GM21367 (cell line): ENCODE data around the gene AADAC.
A peak's percentile ranks its signal among the peaks of the same experiment; 100 is the strongest.
"Not testable (repeated sequence)": the region's sequence is repeated elsewhere in the genome, so short reads cannot be mapped to it uniquely, and the experiment has no call there.

Experiments
- ATAC-seq: cut with Tn5 transposase; IDR thresholded peaks from one replicate; pipeline ENCODE4 v1.9.1; 2021; ENCODE audit not compliant: unreplicated experiment

Gene AADAC

GRCh38 chr3:151852074-151852811, 38.3 kb downstream of the AADAC start:
- ATAC-seq = no peak

GRCh38 chr3:151856118-151856517, 42.2 kb downstream of the AADAC start:
- no peak for ATAC-seq

DNA sequence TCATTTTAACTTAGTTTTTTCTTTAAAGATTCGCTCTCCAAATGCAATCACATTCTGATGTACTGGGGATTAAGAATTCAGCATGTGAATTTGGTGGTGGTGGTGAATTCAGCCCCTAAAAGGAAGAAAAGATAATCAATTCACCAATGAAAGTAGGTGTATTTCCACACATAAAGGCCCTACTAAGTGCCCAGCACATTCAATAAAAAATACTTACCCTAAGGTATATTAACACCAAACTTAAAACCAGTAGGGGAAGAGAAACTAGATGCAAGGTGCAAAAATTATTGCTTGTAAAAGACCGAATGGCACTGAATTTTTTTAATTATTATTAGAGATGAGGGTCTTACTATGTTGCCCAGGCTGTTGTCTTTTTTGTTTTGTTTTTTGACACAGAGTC, 42.7 kb downstream of the AADAC start:
- no peak for ATAC-seq

- ATAC-seq = no peak
These were observed 45.3 kb downstream of the AADAC start for GRCh38 chr3:151859233-151859673.

DNA sequence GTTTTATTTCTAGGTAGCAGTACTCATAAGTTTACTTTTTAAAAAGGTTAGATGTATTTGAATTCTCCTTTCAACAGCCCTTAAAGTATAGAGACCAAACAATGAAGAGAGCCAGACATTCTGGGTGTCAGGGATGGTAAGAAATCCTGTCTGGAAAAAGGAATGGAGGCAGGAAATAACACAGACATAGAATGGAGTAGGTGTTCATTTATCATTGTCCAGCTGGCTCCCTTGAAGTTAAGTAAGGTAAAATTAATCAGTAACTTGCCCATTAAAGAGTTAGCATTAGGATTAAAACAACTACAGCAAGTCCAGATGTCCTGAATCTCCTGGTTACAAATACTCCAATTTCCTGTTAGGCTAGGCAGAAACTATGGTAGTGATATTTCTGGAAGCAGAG, 46.0 kb downstream of the AADAC start:
- ATAC-seq = no peak

- ATAC-seq = no peak
These were observed 49.7 kb downstream of the AADAC start for GRCh38 chr3:151863611-151864010.

GRCh38 chr3:151864423-151865101, 50.6 kb downstream of the AADAC start:
- ATAC-seq = no peak

- no peak for ATAC-seq
These were observed 52.9 kb downstream of the AADAC start for GRCh38 chr3:151866711-151867410.

DNA sequence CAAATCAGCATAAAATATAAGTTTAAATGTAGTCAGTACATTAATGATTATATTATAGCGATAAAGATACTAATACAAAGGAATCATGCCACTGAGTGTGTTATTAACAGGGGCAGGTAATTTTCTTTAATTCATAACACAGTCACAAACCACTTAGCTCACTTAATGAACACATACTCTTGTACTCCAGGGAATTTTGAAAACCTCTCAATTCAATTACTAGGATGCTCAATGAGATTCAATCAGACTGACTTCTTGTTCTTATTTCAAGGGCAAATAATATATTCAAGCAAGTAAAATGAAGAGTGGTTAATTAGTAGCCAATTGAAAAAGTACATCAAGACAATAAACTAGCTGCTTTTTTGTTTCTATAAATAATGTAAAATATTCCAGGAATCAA, 53.8 kb downstream of the AADAC start:
- ATAC-seq = no peak

DNA sequence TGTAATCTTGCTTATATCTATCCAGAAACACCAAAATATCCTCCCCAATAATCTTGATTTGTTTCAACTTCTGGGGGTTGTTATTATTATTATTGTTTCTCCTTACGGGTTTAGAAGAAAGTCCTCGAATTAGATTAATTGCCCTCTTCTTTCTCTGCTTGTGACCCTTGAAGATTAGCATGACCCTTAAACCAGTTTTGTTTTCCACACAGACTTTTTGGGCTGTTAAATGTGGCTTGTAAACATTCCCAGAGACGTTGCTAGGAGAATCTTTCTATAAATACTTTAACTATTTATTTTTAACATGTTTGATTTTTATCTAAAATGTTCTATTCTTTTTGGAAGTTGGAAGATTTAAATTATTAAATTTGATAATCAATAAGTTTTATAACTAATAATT, 55.3 kb downstream of the AADAC start:
- no peak for ATAC-seq

DNA sequence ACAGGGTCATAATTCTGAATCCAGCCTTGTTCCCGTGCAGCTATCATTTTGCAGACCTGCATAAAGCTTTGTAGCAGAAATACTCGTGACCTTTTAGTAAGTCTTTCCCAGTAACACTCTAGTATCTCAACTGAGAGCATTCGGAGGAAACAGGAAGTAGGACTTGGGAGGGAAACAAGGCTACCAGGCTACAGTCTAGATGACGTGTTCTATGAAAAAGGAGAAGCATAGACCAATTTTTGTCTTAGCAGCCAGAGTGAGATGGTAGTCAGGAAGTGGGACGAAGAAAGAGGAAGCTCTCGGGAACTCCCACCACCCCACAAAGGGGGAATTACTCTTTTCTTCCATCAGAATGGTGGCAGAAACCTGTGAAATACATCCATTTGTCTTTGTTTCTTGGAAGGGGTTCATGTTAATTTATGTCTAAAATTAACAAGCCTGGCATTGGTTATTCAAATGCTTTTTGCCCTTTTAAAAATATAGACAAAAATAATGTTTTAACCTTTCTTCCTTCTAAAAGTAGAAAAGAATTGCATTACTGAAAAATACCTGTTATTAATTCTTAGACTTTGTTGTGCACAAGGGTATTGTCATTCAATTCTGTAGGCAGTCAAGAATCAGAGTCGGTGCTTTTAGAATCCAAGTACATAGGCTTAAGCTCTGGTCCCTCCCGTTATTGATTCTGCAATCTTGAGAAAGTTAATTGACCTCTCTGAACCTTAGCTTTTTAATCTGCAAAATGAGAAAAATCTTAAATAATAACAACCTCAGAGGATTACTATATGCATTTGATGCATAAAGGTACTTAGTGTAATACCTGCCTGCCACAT, 57.9 kb downstream of the AADAC start:
- peak; percentile 80 for ATAC-seq

- no peak for ATAC-seq
These were observed 59.5 kb downstream of the AADAC start, which contains the start of gene SUCNR1 for GRCh38 chr3:151873398-151873797. SUCNR1 (plus strand) TSS chr3:151873643; CDS start chr3:151879893, 6,250 bp downstream.

DNA sequence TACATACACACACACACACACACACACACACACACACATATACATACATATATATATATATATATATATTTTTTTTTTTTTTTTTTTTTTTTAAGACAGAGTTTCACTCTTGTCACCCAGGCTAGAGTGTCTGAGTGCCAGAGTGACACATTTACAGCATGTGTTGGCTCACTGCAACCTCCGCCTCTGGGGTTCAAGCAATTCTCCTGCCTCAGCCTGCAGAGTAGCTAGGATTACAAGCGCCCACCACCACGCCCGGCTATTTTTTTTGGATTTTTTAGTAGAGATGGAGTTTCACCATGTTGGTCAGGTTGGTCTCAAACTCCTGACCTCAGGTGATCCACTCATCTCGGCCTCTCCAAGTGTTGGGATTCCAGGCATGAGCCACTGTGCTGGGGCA, 60.2 kb downstream of the AADAC start:
- not testable (repeated sequence) for ATAC-seq

GRCh38 chr3:151875759-151876158, 61.8 kb downstream of the AADAC start:
- ATAC-seq = peak; percentile 56

DNA sequence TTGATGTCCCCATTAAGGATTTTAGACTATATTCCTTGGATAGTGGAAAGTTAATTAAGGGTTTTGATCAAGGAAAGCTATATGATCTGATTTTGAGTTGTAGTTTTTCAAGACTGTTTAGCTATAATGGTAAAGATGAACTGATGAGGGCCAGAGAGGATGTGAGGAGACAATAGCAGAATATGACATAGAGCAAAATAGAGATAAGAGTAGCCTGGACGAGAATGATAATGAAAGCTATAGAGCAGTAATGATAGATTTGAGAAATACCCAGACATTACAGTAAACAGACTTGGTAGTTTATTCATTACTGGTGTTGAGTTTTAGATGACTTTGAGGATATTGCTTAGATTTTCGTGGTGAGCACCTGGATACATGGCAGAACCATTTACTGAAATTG, 63.4 kb downstream of the AADAC start:
- ATAC-seq = no peak
